ENCODE data around the gene TIMP2. TPM values are rescaled to one million over a fixed set of nuclear protein-coding genes. Genes with fewer than 3 reads are reported as not detected.

Gene TIMP2
- total RNA-seq, 1 experiment from 2014 or later, result 29.0 TPM

DNA sequence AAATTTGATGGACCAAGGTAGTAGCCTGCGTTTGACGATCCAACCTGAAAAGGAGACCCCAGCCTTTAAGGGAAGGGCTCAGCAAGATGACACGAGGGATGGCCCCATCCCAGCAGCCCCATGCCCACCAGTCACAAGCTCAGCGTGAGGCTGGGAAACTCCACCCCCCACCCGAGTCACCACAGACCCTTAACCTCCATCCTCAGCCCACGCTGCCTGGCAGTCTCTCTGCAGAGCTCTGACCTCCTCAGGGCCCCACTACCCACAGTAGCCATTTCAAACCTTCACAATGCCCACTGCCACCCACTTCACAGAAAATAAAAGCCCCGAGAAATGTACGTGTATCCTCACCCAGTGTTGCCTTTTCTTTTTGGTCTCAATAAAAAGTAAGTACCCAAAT lies 103.2 kb downstream of the TIMP2 start:
- no peaks in the 10 kb centered on the region for H3K23me2 ChIP-seq (ENCODE audit: insufficient read length, low read depth, low read length, poor library complexity, severe bottlenecking)
- Mint-ChIP-seq H3K4me3 (no peak overlapping the region), H3K27ac (no peak overlapping the region), H3K36me3 (ENCODE audit: insufficient read depth in 1 of 3, low read depth in 3 of 3) (peaks cover 60 to 98% (median 93%) of the 10 kb centered on the region in 3 experiments), H3K9me3 (no peaks in the 10 kb centered on the region), H3K4me1 (no peaks in the 10 kb centered on the region), H3K27me3 (ENCODE audit: low read depth) (no peaks in the 10 kb centered on the region)
- H3K79me1 ChIP-seq (ENCODE audit: insufficient read depth, low read depth, low read length, poor library complexity, severe bottlenecking), result peaks cover 6% of the 10 kb centered on the region
- no peaks in the 10 kb centered on the region for H3K9me3 ChIP-seq (ENCODE audit: control insufficient read depth, low read depth, low read length)
- no peak overlapping the region for H2BK5ac ChIP-seq (ENCODE audit: insufficient read length, low read length)
- no peak overlapping the region for H2BK15ac ChIP-seq (ENCODE audit: low read depth, low read length)
- no peak overlapping the region for H2BK20ac ChIP-seq (ENCODE audit: low read depth, low read length, poor library complexity, severe bottlenecking)
- no peaks in the 10 kb centered on the region for H3K27me3 ChIP-seq (ENCODE audit: insufficient read depth, low read length)
- H3K18ac ChIP-seq (ENCODE audit: insufficient read length, low read depth, low read length), result no peak overlapping the region
- H4K8ac ChIP-seq (replicated peaks; ENCODE audit: insufficient read length, low read depth, low read length), result no peak overlapping the region
- WGBS (ENCODE audit: extremely low coverage, insufficient read length, low lambda C conversion rate), result no CpG with 5 or more reads among the region's 8 CpGs
- no peaks in the 10 kb centered on the region for H3K4me1 ChIP-seq (ENCODE audit: insufficient read depth, low read length)
- H3K14ac ChIP-seq (ENCODE audit: insufficient read depth, low read length), result no peak overlapping the region
- H3K79me2 ChIP-seq (ENCODE audit: insufficient read depth, low read length), result peaks cover 3% of the 10 kb centered on the region; the same call in 1 of the 2 replicates
- no peaks in the 10 kb centered on the region for H4K20me1 ChIP-seq (ENCODE audit: control insufficient read depth, insufficient read depth, insufficient read length)
- no peak overlapping the region for H2AFZ ChIP-seq (ENCODE audit: low read length)
- no peak overlapping the region for H3T11ph ChIP-seq (ENCODE audit: low read length)
- H2BK12ac ChIP-seq (ENCODE audit: insufficient read length, low read depth, low read length), result no peak overlapping the region
- H3K27ac ChIP-seq (ENCODE audit: insufficient read length, low read depth, low read length), result no peak overlapping the region
- DNase-seq, result no peak
- no peak overlapping the region for H3K56ac ChIP-seq (ENCODE audit: insufficient read length, low read depth, low read length)
- H4K91ac ChIP-seq (ENCODE audit: insufficient read length, low read depth, low read length), result no peak overlapping the region
- no peak overlapping the region for H3K9ac ChIP-seq (ENCODE audit: extremely low read depth, insufficient read length, low read length)
- H2AK5ac ChIP-seq (ENCODE audit: insufficient read length, low read length), result no peak overlapping the region
- no peak overlapping the region for H3K4ac ChIP-seq (ENCODE audit: low read depth, low read length)
- no peak overlapping the region for H2BK120ac ChIP-seq (ENCODE audit: low read depth, low read length, poor library complexity, severe bottlenecking)
- H4K5ac ChIP-seq (ENCODE audit: insufficient read length, low read depth, low read length), result no peak overlapping the region
- no peak overlapping the region for H3K23ac ChIP-seq (ENCODE audit: insufficient read length, low read depth, low read length)
- no peak overlapping the region for H3K4me2 ChIP-seq (ENCODE audit: insufficient read depth, insufficient read length, low read length)
- TF ChIP-seq, protein P1, sequence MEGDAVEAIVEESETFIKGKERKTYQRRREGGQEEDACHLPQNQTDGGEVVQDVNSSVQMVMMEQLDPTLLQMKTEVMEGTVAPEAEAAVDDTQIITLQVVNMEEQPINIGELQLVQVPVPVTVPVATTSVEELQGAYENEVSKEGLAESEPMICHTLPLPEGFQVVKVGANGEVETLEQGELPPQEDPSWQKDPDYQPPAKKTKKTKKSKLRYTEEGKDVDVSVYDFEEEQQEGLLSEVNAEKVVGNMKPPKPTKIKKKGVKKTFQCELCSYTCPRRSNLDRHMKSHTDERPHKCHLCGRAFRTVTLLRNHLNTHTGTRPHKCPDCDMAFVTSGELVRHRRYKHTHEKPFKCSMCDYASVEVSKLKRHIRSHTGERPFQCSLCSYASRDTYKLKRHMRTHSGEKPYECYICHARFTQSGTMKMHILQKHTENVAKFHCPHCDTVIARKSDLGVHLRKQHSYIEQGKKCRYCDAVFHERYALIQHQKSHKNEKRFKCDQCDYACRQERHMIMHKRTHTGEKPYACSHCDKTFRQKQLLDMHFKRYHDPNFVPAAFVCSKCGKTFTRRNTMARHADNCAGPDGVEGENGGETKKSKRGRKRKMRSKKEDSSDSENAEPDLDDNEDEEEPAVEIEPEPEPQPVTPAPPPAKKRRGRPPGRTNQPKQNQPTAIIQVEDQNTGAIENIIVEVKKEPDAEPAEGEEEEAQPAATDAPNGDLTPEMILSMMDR (conservative IDR thresholded peaks at IDR 0.05), result no peak

Measured in H9 (cell line).